GM18526 (cell line): Measurements from ENCODE around the gene GRK2.

Experiments
- POLR2A ChIP-seq: IDR thresholded peaks from 3 replicates; pipeline ENCODE4 v1.6.1; 2011; ENCODE audit not compliant: insufficient read length; ENCODE audit errors: extremely low read depth

GRK2 gene

DNA sequence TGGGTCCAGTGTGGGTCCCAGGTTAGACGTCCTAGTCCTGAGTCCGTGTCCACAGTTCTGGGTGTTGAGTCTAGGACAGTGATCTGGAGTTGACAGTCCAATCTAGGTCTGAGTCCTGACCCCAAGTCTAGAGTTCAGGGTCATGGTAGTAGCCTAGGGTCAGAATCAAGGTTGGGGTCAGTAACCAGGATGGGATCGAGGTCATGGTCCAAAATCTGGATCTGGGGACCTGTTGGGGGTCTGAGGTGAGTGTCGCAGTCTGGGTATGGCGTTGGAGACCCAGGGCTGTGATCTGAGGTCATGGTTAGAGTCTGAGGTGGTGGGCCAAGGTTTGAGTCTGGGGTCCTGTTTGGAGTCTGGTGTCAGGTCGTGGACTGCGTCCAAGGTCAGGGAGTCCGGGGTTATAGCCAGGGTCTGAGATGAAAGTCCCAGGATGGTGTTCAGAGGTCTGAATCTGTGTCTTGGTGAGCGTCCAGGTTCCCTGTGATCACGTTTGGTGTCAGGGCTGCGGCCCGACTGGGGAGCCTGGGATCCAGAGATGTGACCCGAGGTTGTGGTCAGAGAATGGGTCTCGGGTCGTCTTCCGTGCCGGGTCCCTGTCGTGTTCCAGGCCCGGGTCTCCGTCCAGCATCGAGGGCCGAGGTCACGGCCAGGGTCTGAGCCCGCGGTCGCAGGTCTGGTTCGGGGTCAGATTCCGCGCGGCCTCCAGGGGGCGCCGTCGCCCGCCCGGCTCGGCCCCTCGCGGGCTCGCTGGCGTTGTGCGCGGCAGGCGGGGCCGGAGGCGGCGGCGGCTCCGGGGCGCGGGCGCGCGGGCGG, 432 bp upstream of the GRK2 start:
- no peak for TF ChIP-seq POLR2A

DNA sequence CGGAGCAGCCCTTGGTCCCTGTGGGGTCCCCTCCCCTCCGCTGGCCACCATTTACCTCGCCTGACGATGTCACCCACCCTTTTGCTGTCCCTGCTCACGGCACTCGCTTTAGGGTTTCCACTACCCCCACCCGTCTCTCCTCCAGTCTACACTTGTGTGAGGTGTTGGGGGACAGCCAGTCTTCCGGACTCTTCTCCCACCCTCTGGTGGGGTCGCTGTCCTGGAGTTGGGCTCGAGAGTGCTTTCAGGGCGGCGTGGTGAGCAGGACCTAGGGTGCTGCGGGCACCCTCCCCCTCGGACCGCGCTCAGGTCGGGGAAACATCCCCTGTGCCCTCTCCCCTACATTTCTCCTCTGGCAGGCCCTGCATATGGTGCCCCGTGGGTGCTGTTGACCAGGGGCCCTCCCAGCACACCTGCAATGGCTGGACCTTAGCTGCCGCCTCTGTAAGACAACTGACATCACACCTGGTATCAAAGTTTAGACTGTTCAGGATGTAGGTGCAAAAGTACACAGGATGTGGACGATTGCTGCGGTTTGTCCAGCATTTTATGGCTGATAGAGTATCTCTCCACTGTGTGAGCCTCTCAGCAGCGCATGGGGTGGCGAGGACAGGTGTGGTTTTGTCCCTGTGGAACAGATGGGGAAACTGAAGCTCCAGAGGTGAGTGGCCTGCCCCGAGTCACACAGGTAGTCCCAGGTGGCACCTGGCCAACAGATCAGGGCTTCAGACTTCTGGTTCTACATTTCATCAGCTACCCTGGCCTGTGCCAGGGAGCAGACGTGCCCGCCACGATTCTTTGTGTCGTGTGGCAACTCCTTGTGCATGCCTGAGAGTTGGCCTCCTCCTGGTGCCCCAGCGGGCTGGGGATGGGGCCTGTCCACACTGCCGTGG, 1.2 kb downstream of the GRK2 start:
- TF ChIP-seq POLR2A = no peak

DNA sequence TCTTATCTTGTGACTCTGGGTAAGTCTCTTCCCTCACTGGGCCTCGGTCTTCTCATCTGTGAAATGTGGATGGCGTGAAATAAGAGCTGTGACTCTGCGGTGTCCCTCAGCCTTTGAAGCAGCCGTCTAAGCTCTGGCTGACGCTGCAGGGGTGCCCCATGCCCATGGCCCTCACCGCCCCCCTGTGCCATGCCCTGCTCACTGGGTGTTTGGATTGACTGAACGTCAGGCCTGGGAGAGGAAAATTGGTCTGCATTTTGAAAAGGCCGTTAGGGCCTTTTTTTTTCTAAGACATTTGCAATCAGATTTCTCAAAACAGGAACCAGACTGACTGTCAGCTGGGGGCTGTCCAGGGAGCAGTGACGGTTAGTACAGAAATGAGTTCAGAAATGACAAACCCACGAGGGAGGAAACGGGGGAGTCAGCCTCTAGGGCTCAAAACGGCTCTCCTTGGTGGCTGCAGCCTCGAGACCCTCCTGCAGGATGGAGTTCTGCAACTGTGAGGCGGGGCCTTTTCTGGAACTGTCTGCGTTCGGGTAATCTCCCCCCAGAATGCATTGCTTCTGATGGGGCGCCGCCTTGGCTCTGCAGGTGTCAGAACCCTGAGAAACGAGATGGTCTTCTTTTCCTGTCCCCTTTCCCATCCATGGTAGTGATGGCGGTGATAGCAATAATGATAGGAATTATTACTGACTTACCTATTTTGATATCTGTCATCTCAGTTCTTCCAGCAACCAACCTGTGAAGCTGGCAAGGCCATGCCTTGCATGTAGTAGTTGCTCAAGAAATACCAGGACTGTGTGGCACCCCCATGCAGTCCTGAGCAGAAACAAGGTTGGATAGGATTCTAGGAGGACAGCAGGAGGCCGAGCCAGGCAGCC, 2.0 kb downstream of the GRK2 start:
- peak; percentile 49 for TF ChIP-seq POLR2A

DNA sequence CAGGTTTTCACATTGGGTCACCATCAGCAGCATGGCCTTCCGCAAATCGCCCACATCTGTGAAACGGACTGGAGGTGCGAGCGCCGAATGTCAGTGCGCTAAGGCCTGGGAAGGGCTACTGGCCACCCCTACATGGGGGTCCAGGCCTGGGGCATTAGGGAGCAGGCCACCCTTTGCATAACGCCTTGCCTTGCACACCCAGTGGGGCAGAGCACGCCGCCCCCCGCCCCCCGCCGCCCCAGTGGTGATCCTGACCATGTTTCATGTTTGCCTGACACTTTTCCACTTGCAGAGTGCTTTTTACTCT, 2.6 kb downstream of the GRK2 start:
- TF ChIP-seq POLR2A = no peak

DNA sequence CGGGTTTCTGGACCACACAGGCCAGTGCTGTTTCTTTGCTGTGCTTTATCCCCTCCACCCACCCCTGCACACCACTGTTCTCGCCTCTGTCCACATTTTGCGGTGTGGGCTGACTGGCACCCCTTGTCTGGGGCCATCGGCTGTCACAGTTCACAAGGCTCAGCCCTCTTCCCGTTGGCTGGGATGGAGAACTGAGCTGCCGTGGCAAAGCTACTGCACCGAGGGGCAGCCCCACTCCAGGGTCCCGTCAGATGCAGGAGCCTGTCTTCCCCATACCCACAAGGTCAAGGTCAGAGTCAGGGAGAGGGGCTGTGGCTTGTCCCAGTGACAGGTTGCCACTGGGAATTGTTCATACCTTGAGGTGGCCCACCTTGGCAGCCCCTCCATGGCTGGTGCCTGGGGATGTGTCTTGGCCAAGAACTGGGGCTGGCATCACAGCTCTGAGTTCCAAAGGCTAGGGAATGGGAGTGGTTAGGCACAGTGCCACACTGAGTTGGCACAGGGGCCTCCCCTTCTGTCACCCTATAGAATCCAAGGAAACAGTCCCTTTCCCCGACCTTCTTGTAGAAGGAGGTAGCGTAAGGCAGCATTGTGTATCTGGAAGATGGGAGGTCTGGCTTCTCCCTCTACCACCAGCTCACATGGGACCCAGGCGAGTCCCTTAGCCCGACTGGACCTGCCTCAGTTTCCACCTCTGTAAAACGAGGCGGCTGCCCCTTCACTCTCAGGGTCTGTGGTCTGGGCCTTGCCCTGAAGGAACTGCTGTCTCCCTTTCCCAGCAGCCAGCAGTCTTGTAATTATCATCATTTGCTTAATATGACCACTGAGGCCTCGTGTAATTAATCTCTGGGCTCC, 3.4 kb downstream of the GRK2 start:
- no peak for TF ChIP-seq POLR2A

DNA sequence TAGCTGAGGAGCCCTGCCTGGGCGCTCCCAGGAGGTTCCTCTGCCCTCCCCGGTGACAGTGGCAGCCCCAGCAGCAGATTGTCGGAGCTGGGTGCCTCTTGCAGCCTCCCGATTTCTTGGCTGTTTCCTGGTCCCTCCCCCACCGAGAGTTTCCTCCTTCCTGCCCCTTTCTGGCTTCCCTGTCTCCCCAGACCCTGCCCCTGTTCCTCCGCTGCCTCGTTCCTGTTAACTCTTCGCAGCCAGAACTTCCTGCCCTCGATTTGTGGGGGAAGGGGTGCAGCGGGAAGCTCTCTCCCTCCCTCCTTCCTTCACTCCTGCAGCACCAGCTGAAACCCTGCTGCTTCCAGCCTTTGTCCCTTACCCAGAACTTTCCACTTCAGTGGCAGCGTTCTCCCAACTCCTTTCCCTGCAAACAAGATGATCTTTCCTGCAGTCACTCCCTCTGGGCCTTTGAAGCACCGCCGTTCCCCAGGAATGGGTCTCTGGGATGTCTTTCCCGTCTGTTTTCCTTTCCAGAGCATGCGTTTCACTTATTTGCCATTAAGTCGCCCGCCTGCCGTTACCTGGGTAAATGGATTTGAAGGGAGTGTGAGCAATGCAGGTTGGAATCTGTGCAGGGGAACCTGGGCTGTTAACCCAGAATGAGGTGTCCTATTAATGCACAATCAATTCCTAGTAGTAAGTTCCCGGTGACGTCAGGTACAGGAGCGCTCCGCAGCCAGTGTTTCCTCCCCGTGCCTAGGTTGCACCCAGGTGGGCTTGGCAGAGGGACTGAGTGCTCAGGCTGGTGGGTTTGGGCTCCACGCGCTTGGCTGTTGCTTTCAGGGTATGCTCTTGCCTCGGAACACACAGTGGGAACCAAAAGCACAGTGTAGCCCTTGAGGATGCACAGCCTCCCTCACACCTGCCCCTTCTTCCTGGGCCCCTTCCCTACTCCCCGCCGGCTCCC, 4.3 kb downstream of the GRK2 start:
- TF ChIP-seq POLR2A = no peak

DNA sequence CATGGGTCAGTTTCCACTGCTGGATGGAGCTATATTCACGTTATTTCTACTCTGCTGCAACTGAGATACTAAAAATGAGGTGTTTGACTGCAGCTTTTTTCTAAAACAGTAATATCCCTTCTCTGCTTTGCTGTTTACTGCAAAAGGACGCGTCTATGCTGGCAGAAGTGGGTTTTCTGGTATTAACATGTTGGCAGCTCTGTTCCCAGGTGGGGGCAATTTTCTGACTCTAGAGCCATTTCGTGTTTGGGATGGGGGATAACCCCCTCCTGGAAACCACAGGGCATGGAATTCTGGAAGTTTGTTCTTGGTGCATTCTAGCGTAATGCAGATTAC, 4.9 kb downstream of the GRK2 start:
- no peak for TF ChIP-seq POLR2A

DNA sequence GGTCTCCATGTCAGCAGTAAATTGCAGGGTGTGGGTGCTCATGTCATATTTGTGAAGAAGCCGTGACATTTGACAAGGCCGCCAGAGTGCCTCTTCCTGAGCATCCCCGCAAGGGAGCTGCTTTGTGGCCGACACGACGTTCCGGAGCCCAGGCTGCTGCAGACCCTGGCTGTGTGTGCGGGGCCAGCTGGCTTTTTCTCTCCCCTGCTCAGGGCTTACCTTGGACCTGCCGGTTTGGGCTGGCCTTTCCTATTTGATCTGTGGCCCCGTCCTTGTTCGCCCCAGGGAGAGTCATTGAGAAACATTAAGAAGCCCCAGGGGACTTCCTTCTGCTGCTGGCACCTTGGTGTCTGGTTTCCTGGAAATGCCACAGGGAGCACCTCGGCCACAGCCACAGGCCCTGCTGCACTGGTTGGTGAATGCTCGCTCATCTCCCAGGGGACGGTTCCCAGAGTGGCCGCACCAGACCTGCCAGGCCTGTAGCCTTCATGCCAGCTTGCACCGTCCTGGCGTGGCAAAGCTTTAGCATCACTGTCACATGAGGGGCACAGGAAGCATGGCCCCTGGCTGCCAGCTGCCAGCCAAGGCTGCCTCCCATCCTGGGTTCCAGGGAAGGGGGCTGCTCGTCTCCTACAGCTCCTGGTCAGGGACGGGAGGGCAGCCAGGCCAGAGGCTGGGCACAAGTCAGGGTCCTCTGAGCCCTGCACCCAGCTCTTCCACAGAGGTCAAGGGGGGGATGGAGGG, 5.4 kb downstream of the GRK2 start:
- no peak for TF ChIP-seq POLR2A

DNA sequence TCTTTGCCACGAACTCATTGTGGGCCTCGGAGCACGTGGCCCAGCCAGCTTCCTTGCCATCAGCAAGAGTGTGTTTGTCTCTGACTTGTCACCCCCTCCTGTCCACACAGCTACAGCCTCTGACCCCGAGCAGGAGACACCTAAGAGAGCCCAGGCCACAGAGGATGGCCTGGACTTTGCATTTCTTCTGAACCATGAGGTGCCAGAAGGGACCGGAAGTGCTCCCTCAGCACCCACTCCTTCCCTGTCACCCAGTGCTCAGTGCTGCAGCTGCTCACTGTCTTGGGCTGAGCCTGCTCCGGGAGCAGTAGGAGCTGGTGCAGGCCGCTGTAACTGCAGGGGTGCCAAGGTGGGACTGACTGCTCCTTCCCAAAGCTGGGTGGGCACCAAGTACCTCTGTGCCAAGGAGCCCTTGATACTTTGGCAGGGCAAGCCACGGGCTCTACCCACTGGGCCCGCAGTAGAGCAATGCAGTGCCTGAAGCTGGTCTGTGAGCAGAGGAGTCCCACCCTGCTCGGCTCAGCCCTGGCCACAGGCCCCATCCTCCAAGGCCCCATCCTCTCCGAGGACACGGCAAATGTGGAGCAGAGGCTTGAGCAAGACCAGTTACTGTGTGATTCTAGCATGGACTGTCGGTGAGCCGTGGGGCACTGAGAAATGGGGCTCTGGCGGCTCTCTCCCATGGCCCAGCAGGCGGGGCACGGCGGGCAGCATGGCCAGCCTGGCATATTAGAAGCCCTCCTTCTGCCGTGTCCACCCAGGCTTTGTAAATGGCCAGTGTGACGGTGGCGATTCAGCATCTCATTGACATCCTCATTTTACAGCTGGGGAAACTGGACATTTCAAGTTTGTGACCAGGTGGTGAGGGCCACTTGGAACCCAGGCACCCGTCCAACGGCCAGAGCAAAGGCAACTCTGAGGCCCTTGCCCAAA, 6.3 kb downstream of the GRK2 start:
- TF ChIP-seq POLR2A = peak; percentile 11

DNA sequence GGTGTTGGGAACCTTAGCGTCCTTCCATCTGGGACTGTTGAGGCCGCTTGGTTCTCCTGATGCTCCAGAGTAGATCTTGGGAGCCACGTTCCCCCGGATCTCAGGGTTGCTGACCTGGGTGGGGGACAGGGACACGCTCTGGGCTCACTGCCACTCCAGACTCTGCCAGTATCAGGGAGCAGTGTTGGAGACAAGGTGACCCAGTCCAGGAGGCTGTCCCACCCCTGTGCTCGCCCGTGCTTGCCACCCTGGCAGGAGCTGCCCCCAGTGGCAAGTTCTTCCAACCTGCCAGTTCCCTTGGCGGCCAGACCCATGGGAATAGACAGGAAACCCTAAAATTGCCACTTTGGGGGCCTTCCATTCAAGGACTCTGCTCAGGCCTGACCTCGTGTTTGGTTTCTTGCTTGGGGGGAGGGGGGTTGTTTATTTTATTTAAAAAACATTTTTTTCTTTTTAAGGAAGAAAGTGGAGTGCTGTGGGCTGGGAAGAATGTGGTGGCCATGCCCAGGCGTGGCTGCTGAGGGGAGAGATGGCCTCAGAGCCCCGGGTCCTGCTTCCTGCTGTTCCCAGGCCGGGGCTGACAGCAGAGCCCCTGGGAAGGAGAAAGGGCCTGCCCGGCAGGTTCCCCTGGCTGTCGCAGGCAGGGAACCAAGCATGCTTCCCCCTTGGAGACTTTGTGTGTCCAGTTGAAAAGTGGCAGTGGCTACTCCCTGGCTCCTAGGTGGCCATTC, 7.2 kb downstream of the GRK2 start:
- no peak for TF ChIP-seq POLR2A
